GM12878 (cell line): Measurements from ENCODE around the gene FSTL4. TPM values are rescaled to one million over a fixed set of nuclear protein-coding genes. Genes with fewer than 3 reads are reported as not detected.

Experiments
- ATAC-seq: fragments of 200-7000 bp; cut with Tn5 transposase; 3 replicates; pipeline ENCODE4 v1.9.1; 2020; ENCODE audit warnings: mild to moderate bottlenecking, moderate library complexity
- BruUV-seq: library from RNA; stranded (reverse); fragments of 400-500 nt; replicated peaks from 2 replicates; lab custom pipeline; 2021; lab: Mats Ljungman, UMichigan
- CTCF ChIA-PET: fragments of 300-600 bp; sonication (Branson Sonifier 250); formaldehyde crosslinking; extraction: SDS; loops from one replicate; lab custom pipeline; 2021; ENCODE audit warnings: inconsistent platforms; lab: Yijun Ruan, JAX
- POLR2A ChIA-PET: fragments of 350-600 bp; formaldehyde crosslinking; extraction: SDS; loops from one replicate; lab custom pipeline; 2021; ENCODE audit warnings: inconsistent platforms; lab: Charles Lee
- RAD21 ChIA-PET: fragments of 300-600 bp; sonication (Branson Sonifier 250); formaldehyde crosslinking; loops from one replicate; lab custom pipeline; 2023; ENCODE audit warnings: antibody characterized with exemption; ENCODE audit not compliant: unreplicated experiment; lab: Charles Lee
- SMC1A ChIA-PET: fragments of 300-600 bp; sonication (Branson Sonifier 250); formaldehyde crosslinking; loops from one replicate; lab custom pipeline; 2023; ENCODE audit not compliant: unreplicated experiment, uncharacterized antibody; lab: Charles Lee
- DNase-seq: peaks from one replicate; pipeline ENCODE4 v3.0.0-alpha.2; 2011; ENCODE audit warnings: low read depth, low spot score
- FAIRE-seq: peaks from 3 replicates; lab custom pipeline; 2011; peaks lifted over from hg19 to GRCh38; lab: Jason Lieb, UNC
- H2AFZ ChIP-seq: 2 replicates; pipeline ENCODE4 v1.6.0; 2011; ENCODE audit warnings: low read depth, low read length, control low read depth; ENCODE audit not compliant: control insufficient read depth
- H3K27ac ChIP-seq: 2 replicates; pipeline ENCODE4 v1.5.1; 2011; ENCODE audit warnings: control low read depth; ENCODE audit not compliant: control insufficient read depth, insufficient read depth
- H3K27me3 ChIP-seq, 2 experiments: replicated peaks in 1 of 2; 2 replicates each; pipeline versions ENCODE4 v1.6.0 to v1.6.1; 2011; ENCODE audit warnings: low read length in 1 of 2; ENCODE audit not compliant: control insufficient read depth in 2 of 2, insufficient read depth in 2 of 2
- H3K36me3 ChIP-seq, 2 experiments: 2 replicates each; pipeline ENCODE4 v1.5.1; 2011; ENCODE audit warnings: low read length in 1 of 2; ENCODE audit not compliant: control insufficient read depth in 2 of 2, insufficient read depth in 2 of 2
- H3K4me1 ChIP-seq: 2 replicates; pipeline ENCODE4 v1.6.1; 2011; ENCODE audit warnings: mild to moderate bottlenecking, low read length, moderate library complexity, mixed read lengths; ENCODE audit not compliant: control insufficient read depth, insufficient read depth
- H3K4me2 ChIP-seq: 2 replicates; pipeline ENCODE4 v1.6.0; 2011; ENCODE audit warnings: control low read depth; ENCODE audit not compliant: control insufficient read depth, insufficient read depth
- H3K4me3 ChIP-seq: fragments of 200-600 bp; sonication (generic); 2 replicates; pipeline ENCODE4 v1.5.1; 2016
- H3K79me2 ChIP-seq: 2 replicates; pipeline ENCODE4 v1.6.0; 2011; ENCODE audit warnings: low read length; ENCODE audit not compliant: control insufficient read depth, insufficient read depth
- H3K9ac ChIP-seq: 2 replicates; pipeline ENCODE4 v1.8.0; 2011; ENCODE audit warnings: low read length, control low read depth, mixed read lengths; ENCODE audit not compliant: control insufficient read depth, insufficient read depth
- H3K9me3 ChIP-seq: replicated peaks from 3 replicates; pipeline ENCODE4 v1.5.1; 2011; ENCODE audit warnings: mild to moderate bottlenecking, low read length; ENCODE audit not compliant: control insufficient read depth, insufficient read depth
- H4K20me1 ChIP-seq: 2 replicates; pipeline ENCODE4 v1.6.0; 2011; ENCODE audit not compliant: control insufficient read depth, insufficient read depth
- HDAC2 ChIP-seq: fragments of 200-600 bp; sonication (generic); IDR thresholded peaks from 2 replicates; pipeline ENCODE4 v1.6.1; 2017
- HDGF ChIP-seq: fragments of 450-650 bp; IDR thresholded peaks from 2 replicates; pipeline ENCODE4 v1.6.1; 2016; ENCODE audit warnings: antibody characterized with exemption
- MYB ChIP-seq: fragments of 150-350 bp; IDR thresholded peaks from 2 replicates; pipeline ENCODE4 v1.6.1; 2014; ENCODE audit warnings: mild to moderate bottlenecking, low read depth, low read length, borderline replicate concordance
- STAT3 ChIP-seq: IDR thresholded peaks from 2 replicates; pipeline ENCODE4 v1.6.1; 2011; ENCODE audit warnings: low read depth, low read length, improper control_type of control experiment
- WGBS: methylation state at CpG from one replicate; pipeline ENCODE4 v1.1.6; 2016; ENCODE audit warnings: low lambda C conversion rate; ENCODE audit not compliant: insufficient replicate concordance, insufficient coverage; ENCODE audit errors: missing lambda C conversion rate; 5-methylcytosine and 5-hydroxymethylcytosine counted together
- in situ Hi-C: fragments of 300-500 bp; cut with MboI; formaldehyde crosslinking; loops from 9 replicates; pipeline ENCODE4 v1.14.3; 2018; ENCODE audit warnings: mixed read lengths
- intact Hi-C: fragments of 100-400 bp; cut with micrococcal nuclease; formaldehyde crosslinking; loops from one replicate; pipeline ENCODE4 v1.14.2; 2022; ENCODE audit not compliant: unreplicated experiment
- polyA plus RNA-seq, 11 experiments: library from polyadenylated mRNA; depleted of rRNA in 4 of 11; unstranded in 6 of 11; stranded (reverse) in 5 of 11; fragments of >200 nt; fragmentation: Nextera tagmentation in 4 of 11; fragmentation: Illumina TruSeq in 1 of 11; extraction: Ambion mirVana in 4 of 11; extraction: Trizol in 1 of 11; gene quantifications; 1 replicate in 1 of 11; 2 replicates in 10 of 11; pipeline versions ENCODE4 v1.2.1 to v1.2.3, GENCODE V29; 2011 to 2016; ENCODE audit warnings: inconsistent platforms in 2 of 11, missing spikeins in 2 of 11, low read depth in 1 of 11
- total RNA-seq, 4 experiments: library from RNA; depleted of rRNA in 3 of 4; stranded (reverse); fragments of >200 nt in 3 of 4; fragmentation: Illumina TruSeq in 1 of 4; extraction: Trizol in 1 of 4; gene quantifications; 2 replicates each; pipeline versions ENCODE4 v1.2.1 to v1.2.3, GENCODE V29; 2013 to 2021
- TF ChIP-seq, protein P1 (sequence below): fragments of 450-650 bp; conservative IDR thresholded peaks from 2 replicates; pipeline ENCODE4 v1.6.1; 2017; ENCODE audit warnings: mild to moderate bottlenecking, moderate library complexity
- TF ChIP-seq, protein P2 (sequence below): IDR thresholded peaks from 2 replicates; pipeline ENCODE4 v1.6.1; 2011; ENCODE audit warnings: low read depth, low read length, improper control_type of control experiment, borderline replicate concordance
- TF ChIP-seq, protein P3 (sequence below): fragments of 450-650 bp; formaldehyde crosslinking; IDR thresholded peaks from 2 replicates; pipeline ENCODE4 v1.4.0; 2020; ENCODE audit warnings: mild to moderate bottlenecking, moderate library complexity

The FSTL4 gene
- total and polyA plus RNA-seq, 10 of the 15 experiments (the other 5 are each of a cell fraction or from before 2014, with no cell fraction given): 0.01 to 0.79 (median 0.21) TPM; not detected in 6

DNA sequence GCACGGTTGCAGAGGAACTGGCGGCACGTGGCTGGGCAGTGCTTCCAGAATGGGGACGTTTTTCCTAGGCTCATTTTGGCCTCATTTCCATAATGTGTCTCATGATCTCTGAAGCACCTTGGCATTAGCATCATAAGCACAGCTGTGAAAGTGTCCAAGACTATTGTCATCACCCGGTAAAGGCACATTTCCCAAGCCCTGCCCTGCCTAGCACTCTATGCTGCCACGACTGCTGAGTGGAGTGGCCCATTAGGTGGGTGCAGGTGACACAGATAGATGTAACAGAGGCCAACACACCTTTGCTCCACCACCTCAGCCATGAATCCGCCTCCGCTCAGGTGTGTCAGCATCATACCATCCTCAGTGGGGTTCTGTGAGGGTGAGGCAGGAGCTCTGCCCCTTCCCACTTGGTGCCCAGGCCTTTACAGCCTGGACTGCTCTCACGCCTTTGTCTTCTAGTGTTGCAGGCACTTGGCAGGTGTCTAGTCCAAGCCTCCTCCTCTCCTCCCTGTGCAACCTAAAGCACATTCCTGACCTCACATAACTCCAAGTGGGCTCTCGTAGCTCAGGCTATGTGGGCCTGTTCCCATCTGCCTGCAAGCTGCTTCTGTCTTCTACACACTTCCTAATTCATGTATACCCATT lies 213.0 kb downstream of the FSTL4 start:
- H3K4me3 ChIP-seq: no peak overlapping the region
- DNase-seq (no peak), ATAC-seq (no peak), FAIRE-seq (no peak)
- SMC1A ChIA-PET: interaction anchor here (0.5 to 1.8 kb wide), 6 partner anchors 10 to 960 kb away, joined by 3 to 7 read pairs (median 4); no protein-coding TSS in a partner anchor
- H3K36me3 ChIP-seq: no peaks in the 10 kb centered on the region
- H4K20me1 ChIP-seq: no peaks in the 10 kb centered on the region
- H3K4me2 ChIP-seq: peak overlapping the region; percentile 12; the same call in 1 of the 2 replicates
- no peaks in the 10 kb centered on the region for H3K79me2 ChIP-seq
- in situ Hi-C loops: no loop called here
- H3K27me3 ChIP-seq: no peaks in the 10 kb centered on the region
- RAD21 ChIA-PET: interaction anchor here (0.6 kb wide), 1 partner anchor 26 kb away, joined by 3 read pairs; no protein-coding TSS in a partner anchor
- TF ChIP-seq, protein P1, sequence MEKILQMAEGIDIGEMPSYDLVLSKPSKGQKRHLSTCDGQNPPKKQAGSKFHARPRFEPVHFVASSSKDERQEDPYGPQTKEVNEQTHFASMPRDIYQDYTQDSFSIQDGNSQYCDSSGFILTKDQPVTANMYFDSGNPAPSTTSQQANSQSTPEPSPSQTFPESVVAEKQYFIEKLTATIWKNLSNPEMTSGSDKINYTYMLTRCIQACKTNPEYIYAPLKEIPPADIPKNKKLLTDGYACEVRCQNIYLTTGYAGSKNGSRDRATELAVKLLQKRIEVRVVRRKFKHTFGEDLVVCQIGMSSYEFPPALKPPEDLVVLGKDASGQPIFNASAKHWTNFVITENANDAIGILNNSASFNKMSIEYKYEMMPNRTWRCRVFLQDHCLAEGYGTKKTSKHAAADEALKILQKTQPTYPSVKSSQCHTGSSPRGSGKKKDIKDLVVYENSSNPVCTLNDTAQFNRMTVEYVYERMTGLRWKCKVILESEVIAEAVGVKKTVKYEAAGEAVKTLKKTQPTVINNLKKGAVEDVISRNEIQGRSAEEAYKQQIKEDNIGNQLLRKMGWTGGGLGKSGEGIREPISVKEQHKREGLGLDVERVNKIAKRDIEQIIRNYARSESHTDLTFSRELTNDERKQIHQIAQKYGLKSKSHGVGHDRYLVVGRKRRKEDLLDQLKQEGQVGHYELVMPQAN: no peak
- TF ChIP-seq STAT3: no peak
- TF ChIP-seq MYB: no peak
- TF ChIP-seq HDAC2: no peak
- TF ChIP-seq, protein P2, sequence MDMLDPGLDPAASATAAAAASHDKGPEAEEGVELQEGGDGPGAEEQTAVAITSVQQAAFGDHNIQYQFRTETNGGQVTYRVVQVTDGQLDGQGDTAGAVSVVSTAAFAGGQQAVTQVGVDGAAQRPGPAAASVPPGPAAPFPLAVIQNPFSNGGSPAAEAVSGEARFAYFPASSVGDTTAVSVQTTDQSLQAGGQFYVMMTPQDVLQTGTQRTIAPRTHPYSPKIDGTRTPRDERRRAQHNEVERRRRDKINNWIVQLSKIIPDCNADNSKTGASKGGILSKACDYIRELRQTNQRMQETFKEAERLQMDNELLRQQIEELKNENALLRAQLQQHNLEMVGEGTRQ: no peak
- TF ChIP-seq, protein P3, sequence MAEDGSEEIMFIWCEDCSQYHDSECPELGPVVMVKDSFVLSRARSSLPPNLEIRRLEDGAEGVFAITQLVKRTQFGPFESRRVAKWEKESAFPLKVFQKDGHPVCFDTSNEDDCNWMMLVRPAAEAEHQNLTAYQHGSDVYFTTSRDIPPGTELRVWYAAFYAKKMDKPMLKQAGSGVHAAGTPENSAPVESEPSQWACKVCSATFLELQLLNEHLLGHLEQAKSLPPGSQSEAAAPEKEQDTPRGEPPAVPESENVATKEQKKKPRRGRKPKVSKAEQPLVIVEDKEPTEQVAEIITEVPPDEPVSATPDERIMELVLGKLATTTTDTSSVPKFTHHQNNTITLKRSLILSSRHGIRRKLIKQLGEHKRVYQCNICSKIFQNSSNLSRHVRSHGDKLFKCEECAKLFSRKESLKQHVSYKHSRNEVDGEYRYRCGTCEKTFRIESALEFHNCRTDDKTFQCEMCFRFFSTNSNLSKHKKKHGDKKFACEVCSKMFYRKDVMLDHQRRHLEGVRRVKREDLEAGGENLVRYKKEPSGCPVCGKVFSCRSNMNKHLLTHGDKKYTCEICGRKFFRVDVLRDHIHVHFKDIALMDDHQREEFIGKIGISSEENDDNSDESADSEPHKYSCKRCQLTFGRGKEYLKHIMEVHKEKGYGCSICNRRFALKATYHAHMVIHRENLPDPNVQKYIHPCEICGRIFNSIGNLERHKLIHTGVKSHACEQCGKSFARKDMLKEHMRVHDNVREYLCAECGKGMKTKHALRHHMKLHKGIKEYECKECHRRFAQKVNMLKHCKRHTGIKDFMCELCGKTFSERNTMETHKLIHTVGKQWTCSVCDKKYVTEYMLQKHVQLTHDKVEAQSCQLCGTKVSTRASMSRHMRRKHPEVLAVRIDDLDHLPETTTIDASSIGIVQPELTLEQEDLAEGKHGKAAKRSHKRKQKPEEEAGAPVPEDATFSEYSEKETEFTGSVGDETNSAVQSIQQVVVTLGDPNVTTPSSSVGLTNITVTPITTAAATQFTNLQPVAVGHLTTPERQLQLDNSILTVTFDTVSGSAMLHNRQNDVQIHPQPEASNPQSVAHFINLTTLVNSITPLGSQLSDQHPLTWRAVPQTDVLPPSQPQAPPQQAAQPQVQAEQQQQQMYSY (CRISPR knock-in tag): no peak
- no peak for TF ChIP-seq HDGF
- no peak overlapping the region for H3K27ac ChIP-seq
- H2AFZ ChIP-seq: no peak overlapping the region
- H3K9ac ChIP-seq: no peak overlapping the region
- 36% methylated on average over 10 of the region's 10 CpGs for WGBS
- H3K9me3 ChIP-seq: no peaks in the 10 kb centered on the region
- H3K4me1 ChIP-seq: peaks cover 31% of the 10 kb centered on the region
- CTCF ChIA-PET: interaction anchor here (2.2 to 3.4 kb wide), 2 partner anchors 22 to 24 kb away, joined by 4 to 13 read pairs; no protein-coding TSS in a partner anchor
- POLR2A ChIA-PET: interaction anchor here (1.1 kb wide), 1 partner anchor 10 kb away, joined by 5 read pairs; no protein-coding TSS in a partner anchor
- no TSS peak for BruUV-seq
- intact Hi-C loops: no loop called here
